NB4 (cell line): ENCODE results near the gene TCERG1L.

ENCODE experiments used
- CTCF ChIP-seq: IDR thresholded peaks from one replicate; pipeline ENCODE4 v1.5.1; 2012; ENCODE audit warnings: low read depth, low read length
- POLR2A ChIP-seq: IDR thresholded peaks from 2 replicates; pipeline ENCODE4 v1.6.1; 2011; ENCODE audit warnings: mild to moderate bottlenecking; ENCODE audit not compliant: insufficient read length; ENCODE audit errors: extremely low read depth
- TF ChIP-seq, protein P1 (sequence below): IDR thresholded peaks from 2 replicates; pipeline ENCODE4 v1.6.1; 2011; ENCODE audit warnings: low read depth, low read length

DNA sequence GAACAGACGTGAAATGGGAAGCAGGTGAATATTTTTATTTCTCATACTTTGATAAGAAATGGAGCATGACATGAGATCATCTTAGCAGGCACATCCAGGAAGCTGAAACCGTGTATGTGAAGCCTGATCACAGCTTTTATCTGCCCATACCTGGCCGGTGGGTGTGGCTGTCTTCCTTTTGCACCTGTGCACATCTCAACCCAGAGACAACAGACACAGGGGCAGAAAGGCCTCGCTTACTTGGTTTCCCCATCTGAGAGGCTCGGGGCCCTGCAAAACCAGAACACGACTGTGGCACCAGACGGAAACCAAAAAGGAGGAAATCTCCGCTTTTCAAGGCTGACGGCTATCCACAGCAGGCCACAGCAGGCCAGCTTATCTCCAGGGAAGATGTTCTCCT lies 116.4 kb downstream of the TCERG1L start:
- no peak for TF ChIP-seq CTCF
- TF ChIP-seq, protein P1, sequence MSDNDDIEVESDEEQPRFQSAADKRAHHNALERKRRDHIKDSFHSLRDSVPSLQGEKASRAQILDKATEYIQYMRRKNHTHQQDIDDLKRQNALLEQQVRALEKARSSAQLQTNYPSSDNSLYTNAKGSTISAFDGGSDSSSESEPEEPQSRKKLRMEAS: no peak
- TF ChIP-seq POLR2A: no peak
